Activated naive CD4-positive, alpha-beta T cell (primary cell): ENCODE data around the gene ATP6AP1.
A peak's percentile ranks its signal among the peaks of the same experiment; 100 is the strongest.
"Not testable (repeated sequence)": the region's sequence is repeated elsewhere in the genome, so short reads cannot be mapped to it uniquely, and the experiment has no call there.

Experiments used
- DNase-seq, 4 experiments: peaks; one replicate each; lab custom pipeline; 2025; lab: John Stamatoyannopoulos, UW

The ATP6AP1 gene

GRCh38 chrX:154399527-154400368 lies 28.7 kb upstream of the ATP6AP1 start:
- no peak for DNase-seq

- DNase-seq: not testable (repeated sequence)
Measured at GRCh38 chrX:154400369-154400817, 28.1 kb upstream of the ATP6AP1 start.

DNA sequence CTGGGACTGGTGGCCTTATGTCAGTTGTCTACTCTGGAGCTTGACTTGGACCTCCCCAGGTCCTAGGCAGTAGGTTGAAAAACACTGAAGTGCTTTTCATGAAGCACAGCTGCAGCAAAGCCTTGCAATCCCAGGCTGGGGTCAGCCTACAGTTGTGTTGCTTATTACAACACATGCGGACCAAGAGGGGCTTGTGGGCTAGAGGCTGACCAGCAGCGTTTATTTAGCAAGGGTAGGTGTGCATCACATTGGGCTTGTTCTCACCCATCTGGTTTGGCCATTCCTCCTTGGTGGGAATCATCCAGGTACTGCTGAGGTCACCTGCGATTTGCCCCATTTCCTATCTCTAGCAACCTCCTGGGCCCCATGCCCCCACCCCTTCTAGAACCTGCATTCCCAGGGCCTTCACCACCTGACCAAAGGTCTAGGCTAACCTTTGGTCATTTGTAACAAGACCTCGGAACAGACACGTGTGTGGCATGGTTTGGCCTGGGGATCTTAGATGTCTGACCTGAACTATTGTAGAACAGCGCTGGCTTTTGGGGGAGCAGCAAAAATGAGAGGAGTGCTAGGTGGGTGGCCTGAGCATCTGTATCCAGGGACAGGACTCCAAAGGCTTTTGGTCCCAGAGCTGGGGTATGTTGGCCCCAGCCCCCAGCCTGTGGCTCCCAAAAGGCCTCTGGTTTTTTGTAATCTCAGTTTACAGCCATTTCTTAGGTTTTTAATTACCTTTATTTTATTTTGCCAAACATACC lies 27.3 kb upstream of the ATP6AP1 start:
- DNase-seq: no peak

DNA sequence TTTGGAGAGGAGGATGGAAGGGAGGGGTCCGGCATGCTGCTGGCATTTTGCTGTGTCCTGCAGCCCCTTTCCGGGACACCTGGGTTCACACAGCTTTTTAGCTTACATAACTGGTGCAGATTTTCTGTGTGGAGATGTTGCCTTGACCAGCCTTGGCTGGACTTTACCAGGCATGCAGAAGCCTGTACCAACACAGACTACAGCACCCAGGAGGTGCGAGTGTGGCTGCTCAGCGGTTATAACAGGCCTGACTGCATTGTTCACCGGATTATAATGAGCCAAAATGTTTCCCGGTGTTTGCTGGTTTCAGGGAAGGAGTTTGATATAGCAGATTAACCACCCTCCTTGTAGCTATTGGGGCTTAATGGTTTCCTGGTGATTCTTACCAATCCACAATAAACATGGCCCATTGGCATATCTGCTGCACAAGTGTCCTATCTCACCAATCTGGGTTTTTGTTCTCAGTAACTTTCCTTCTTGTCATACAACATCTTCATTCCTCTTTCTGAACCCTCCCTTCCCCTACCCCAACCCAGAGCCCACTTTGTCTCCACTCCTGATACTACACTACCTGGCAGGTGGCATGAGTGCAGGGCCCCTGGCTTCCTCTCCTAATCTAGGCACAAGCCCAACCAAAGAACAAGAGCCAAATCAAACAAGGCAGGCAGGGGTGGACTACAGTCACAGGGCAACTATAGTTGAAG lies 26.4 kb upstream of the ATP6AP1 start:
- DNase-seq: no peak

GRCh38 chrX:154402622-154403127 lies 25.8 kb upstream of the ATP6AP1 start:
- no peak for DNase-seq

- no peak for DNase-seq
Measured at GRCh38 chrX:154403192-154403591, 25.3 kb upstream of the ATP6AP1 start.

- DNase-seq: no peak
Measured at GRCh38 chrX:154403858-154404257, 24.6 kb upstream of the ATP6AP1 start.

DNA sequence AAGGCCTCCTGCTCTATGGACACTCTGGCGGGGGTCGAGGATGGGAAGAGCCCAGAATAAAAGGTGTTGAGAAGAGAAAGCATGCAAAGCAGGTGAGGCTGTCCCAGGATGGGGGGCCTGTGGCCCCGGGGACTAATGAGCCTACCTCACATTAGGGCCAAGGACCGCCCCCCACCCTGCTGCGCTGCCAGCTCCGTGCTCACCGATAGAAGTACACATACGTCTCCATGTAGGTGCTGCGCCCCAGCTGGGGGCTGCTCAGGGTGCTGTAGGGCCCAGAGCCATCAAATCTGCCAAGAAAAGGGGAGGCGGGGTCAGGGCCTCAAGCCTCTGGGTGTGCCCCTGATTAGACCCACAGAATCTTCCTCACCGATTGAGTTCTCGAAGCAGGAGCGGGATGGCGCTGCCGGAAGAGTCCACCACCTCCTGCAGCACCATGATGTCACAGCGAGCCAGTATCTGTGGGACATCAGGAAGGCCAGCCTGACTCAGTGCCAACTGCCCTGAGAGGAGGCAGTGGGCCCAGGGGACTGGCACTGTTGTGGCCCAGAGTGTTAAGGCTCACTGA lies 23.8 kb upstream of the ATP6AP1 start:
- DNase-seq: no peak

DNA sequence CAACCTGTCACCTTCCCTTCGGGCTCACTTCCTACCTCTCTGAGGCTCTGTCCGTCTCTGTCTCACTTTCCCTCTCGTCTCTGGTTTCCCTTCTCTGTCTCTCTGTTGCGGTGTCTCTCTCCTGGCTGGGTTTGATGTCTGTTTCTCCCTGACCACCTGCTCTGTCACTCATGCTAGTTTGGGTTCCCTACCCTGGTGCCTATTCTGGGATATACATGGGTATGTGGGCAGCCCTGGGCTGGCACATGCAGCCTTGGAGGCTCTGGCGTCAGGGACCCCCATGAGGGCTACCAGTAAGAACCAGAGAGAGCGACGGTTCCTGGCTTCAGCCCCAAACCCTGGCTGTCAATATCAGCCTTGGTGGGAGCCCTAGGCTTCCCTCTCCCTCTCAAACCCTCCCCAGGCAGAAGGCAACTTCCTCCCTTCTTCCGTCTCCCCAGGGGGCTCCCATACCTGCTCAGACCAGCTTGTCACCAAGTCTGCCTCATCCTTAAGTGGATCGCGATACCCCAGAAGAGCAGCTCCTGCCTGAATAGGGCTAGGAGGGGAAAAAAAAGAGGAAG lies 19.7 kb upstream of the ATP6AP1 start:
- DNase-seq: no peak

- no peak for DNase-seq
Measured at GRCh38 chrX:154409222-154409871, 19.1 kb upstream of the ATP6AP1 start, which contains the start of gene DNASE1L1. Gene DNASE1L1 (minus strand): TSS chrX:154409254. CDS start chrX:154405568, 3,686 bp downstream.

GRCh38 chrX:154411981-154412340 lies 16.5 kb upstream of the ATP6AP1 start:
- peak in 1 of 4 experiments; percentile 26 for DNase-seq

DNA sequence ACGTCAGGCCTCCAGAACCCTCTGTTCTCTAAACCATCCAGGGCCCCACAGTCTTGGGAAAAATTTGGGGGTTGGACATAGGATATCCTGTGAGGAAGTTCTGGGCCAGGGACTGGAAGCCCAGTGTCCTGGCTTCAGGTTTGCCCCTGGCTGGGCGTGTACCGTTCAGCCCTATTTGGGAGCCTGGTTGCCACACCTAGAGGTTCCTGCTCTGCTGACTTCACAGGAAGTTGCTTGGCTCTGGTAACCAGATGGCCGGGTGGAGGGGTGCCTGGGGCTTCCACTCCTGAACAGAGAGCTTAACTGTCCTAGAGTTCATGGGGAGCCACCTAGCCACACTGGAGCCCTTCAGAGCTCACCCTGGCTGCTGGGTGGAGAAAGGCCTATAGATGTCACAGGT lies 16.0 kb upstream of the ATP6AP1 start:
- no peak for DNase-seq

DNA sequence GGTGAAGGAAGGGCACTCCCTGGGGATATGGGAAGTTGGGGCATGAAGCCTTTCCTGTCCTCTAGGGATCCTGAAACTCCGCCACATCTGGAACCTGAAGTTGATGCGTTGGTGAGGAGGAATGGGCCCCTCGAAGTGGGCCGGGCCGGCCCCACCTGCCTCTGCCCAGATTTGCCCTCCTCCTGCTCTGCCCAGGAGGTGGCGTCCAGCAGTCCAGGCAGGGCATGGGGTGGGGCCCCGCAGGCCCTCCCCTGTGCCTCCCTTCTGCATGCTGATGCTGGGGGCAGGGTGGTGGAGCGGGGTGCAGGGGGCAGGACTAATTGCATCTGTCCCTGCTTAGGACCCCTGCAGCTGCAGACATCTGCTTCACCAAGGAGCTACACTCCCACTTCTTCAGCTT lies 15.3 kb upstream of the ATP6AP1 start:
- no peak for DNase-seq

DNA sequence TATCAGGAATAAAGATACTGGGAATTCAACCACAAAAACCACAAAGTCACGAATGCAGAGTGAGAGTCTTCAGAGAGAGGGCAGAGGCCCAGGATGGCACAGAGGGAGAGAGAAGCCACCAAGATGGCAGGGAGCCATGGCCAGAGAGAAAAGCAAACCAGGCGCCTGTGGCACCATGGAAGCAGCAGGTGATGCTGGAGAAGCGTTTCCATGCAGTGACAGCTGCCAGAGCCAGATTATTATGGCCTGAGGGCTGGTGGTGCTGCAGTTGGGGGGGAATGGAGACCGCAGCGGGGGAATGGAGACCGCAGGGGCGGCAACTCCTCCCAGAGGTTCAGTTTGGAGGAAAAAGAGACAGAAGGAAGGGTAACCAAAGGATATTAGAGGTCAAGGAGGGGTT lies 11.3 kb upstream of the ATP6AP1 start:
- no peak for DNase-seq

GRCh38 chrX:154419189-154419588 lies 9.3 kb upstream of the ATP6AP1 start:
- no peak for DNase-seq

GRCh38 chrX:154419688-154420401 lies 8.6 kb upstream of the ATP6AP1 start:
- DNase-seq: no peak

- DNase-seq: no peak
Measured at GRCh38 chrX:154420402-154420756, 8.1 kb upstream of the ATP6AP1 start.

DNA sequence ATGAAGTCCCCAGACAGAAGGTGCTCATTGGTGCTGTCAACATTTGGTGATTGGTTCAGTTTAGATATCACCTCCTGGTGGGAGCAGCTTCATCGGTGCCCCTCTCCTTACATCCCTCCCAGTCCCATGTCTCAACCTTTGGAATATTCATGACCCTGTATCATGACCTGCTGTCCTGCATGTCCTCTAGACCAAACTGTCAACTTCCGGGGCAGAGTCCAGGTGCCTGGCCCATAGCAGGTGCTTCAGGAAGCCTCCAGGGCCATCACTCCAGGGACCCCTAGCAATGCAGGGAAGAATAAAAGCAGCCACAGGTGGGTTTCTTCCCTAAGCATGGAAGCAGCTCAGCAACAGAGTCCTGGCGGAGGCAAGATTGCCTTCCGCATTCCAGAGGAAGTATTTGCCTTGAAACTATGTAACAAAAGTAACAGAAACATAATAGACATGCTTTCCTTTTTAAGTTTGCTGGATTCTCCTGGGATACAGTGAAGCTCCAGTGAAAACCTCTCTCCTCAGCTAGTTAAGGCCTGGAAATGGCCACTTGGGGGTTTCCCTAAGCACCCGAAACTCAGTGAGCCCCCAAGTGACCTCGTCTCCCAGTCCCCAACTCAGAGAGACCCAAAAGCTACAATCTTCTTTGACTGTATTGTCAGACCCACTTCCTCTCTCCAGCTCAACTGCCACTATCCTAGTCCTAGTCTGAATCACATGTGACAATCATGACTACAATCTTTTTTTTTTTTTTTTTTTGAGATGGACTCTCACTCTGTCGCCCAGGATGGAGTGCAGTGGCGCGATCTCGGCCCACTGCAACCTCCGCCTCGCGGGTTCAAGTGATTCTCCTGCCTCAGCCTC lies 1.3 kb upstream of the ATP6AP1 start:
- no peak for DNase-seq

DNA sequence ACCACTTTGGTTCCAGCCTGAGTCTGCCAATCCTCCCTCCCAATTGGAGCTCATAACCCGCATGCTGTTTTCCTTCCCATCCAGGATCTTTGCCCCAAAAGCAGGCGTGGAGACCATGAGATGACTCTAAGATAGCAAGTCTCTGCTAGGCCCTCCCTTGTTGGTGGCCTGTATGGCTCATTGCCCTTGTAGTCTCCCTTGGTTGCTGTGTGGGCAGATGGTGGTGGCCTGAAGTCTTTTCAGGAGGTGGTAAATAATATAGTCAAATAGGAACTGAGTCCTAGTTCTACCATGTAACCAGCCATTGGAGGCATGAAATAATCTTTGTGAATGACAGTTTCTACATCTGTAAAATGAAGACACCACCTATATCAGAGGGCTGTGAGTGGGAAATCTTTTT lies 1.2 kb downstream of the ATP6AP1 start:
- DNase-seq: no peak

DNA sequence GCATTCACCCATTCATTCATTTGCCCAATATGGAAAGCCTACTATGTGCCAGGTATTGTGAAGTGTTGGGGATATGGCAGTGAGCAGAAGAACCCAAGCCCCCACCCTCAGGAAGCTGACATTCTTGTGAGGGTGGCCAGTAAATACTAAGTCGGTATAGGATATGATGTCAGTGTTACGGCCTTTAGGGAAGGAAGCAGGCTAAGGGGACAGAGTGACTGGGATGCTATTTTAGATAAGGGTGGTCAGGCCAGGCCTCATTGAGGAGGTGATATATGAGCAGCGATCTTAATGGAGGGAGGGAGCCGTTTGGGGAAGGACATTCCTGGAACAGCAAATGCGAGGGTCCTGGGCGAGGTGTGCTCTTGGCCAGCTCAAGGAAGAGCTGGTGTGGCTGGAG lies 2.0 kb downstream of the ATP6AP1 start:
- no peak for DNase-seq
